ENCODE results near the gene HS3ST5. TPM values are rescaled to one million over a fixed set of nuclear protein-coding genes. Genes with fewer than 3 reads are reported as not detected.
A peak's percentile ranks its signal among the peaks of the same experiment; 100 is the strongest.

The HS3ST5 gene
- total RNA-seq: not detected

GRCh38 chr6:114342826-114343781, at the start of gene HS3ST5:
Gene HS3ST5 (minus strand): TSS chr6:114343023. CDS start chr6:114062845, 280,178 bp downstream.
- WGBS, 2 donors: 1% methylated on average over 30 to 64 of the region's 73 CpGs
- H3K4me3 ChIP-seq (ENCODE audit: low read depth, poor library complexity, severe bottlenecking): peak within 1 kb of the TSS; percentile 1
- no peak for DNase-seq (ENCODE audit: low spot score in 2 of 2)
- intact Hi-C loops (cut with DNase I; ENCODE audit: low total_unique reads): no loop called here
- no peak for TF ChIP-seq POLR2A (IDR thresholded peaks at IDR 0.05)
- TF ChIP-seq CTCF (IDR thresholded peaks at IDR 0.05): no peak

- TF ChIP-seq CTCF (IDR thresholded peaks at IDR 0.05) (no peak), POLR2A (IDR thresholded peaks at IDR 0.05) (no peak)
- 74 to 87% methylated on average over 2 of the region's 2 CpGs for WGBS, 2 donors
- intact Hi-C loops (cut with DNase I; ENCODE audit: low total_unique reads): no loop called here
- H3K4me3 ChIP-seq (ENCODE audit: low read depth, poor library complexity, severe bottlenecking): no peak overlapping the region
- no peak for DNase-seq (ENCODE audit: low spot score in 2 of 2)
Observed at GRCh38 chr6:114390176-114390575, 47.4 kb upstream of the HS3ST5 start.

- intact Hi-C loops (cut with DNase I; ENCODE audit: low total_unique reads): no loop called here
- TF ChIP-seq CTCF (IDR thresholded peaks at IDR 0.05) (no peak), POLR2A (IDR thresholded peaks at IDR 0.05) (no peak)
- no peak for DNase-seq (ENCODE audit: low spot score in 2 of 2)
- no peak overlapping the region for H3K4me3 ChIP-seq (ENCODE audit: low read depth, poor library complexity, severe bottlenecking)
Observed at GRCh38 chr6:114389111-114389510, 46.3 kb upstream of the HS3ST5 start.

GRCh38 chr6:114382406-114382805, 39.6 kb upstream of the HS3ST5 start:
- no peak for DNase-seq (ENCODE audit: low spot score in 2 of 2)
- 79 to 82% methylated on average over 1 of the region's 1 CpG for WGBS, 2 donors
- no peak overlapping the region for H3K4me3 ChIP-seq (ENCODE audit: low read depth, poor library complexity, severe bottlenecking)
- intact Hi-C loops (cut with DNase I; ENCODE audit: low total_unique reads): no loop called here
- TF ChIP-seq CTCF (IDR thresholded peaks at IDR 0.05) (no peak), POLR2A (IDR thresholded peaks at IDR 0.05) (no peak)

- DNase-seq (ENCODE audit: low spot score in 2 of 2): no peak
- H3K4me3 ChIP-seq (ENCODE audit: low read depth, poor library complexity, severe bottlenecking): no peak overlapping the region
- no peak for TF ChIP-seq POLR2A (IDR thresholded peaks at IDR 0.05)
- no peak for TF ChIP-seq CTCF (IDR thresholded peaks at IDR 0.05)
- 95% methylated on average over 3 of the region's 3 CpGs for WGBS, 2 donors
- intact Hi-C loops (cut with DNase I; ENCODE audit: low total_unique reads): no loop called here
Observed at GRCh38 chr6:114377881-114378280, 35.1 kb upstream of the HS3ST5 start.
